DND-41 (cell line): ENCODE measurements around the gene CAMKMT.

Source experiments
- ATAC-seq: fragments of 200-7000 bp; cut with Tn5 transposase; 3 replicates; pipeline ENCODE4 v1.9.1; 2021; ENCODE audit warnings: low read depth; ENCODE audit not compliant: insufficient read depth
- DNase-seq: peaks from one replicate; pipeline ENCODE4 v3.0.0-alpha.2; 2020
- H2AFZ ChIP-seq: 2 replicates; pipeline ENCODE4 v1.6.0; 2012; ENCODE audit warnings: low read depth, low read length
- H3K27ac ChIP-seq: 2 replicates; pipeline ENCODE4 v1.5.1; 2012; ENCODE audit warnings: low read length, inconsistent platforms
- H3K27me3 ChIP-seq: fragments of 200-600 bp; sonication (generic); 2 replicates; pipeline ENCODE4 v1.6.0; 2012; ENCODE audit warnings: low read length, mild to moderate bottlenecking, inconsistent platforms; ENCODE audit not compliant: insufficient read depth, poor library complexity
- H3K36me3 ChIP-seq: 2 replicates; pipeline ENCODE4 v1.5.1; 2012; ENCODE audit warnings: low read length, inconsistent platforms; ENCODE audit not compliant: insufficient read depth
- H3K4me1 ChIP-seq: 2 replicates; pipeline ENCODE4 v1.5.1; 2012; ENCODE audit warnings: mild to moderate bottlenecking, low read length; ENCODE audit not compliant: insufficient read depth
- H3K4me2 ChIP-seq: 2 replicates; pipeline ENCODE4 v1.6.0; 2012; ENCODE audit warnings: mild to moderate bottlenecking, moderate library complexity, low read length, inconsistent platforms; ENCODE audit not compliant: insufficient read depth
- H3K4me3 ChIP-seq, 2 experiments: fragments of 200-600 bp in 1 of 2; shearing (Covaris generic) in 1 of 2; 2 replicates each; pipeline ENCODE4 v1.5.1; 2012 to 2016; ENCODE audit warnings: inconsistent platforms in 2 of 2, low read length in 2 of 2, mild to moderate bottlenecking in 2 of 2, low read depth in 1 of 2, moderate library complexity in 1 of 2
- H3K79me2 ChIP-seq: 2 replicates; pipeline ENCODE4 v1.6.0; 2012; ENCODE audit warnings: low read length, inconsistent platforms; ENCODE audit not compliant: insufficient read depth
- H3K9ac ChIP-seq: 2 replicates; pipeline ENCODE4 v1.6.0; 2012; ENCODE audit warnings: low read depth, mild to moderate bottlenecking, inconsistent platforms, low read length, moderate library complexity
- H3K9me3 ChIP-seq: 2 replicates; pipeline ENCODE4 v1.5.1; 2012; ENCODE audit warnings: low read length, moderate library complexity, mild to moderate bottlenecking, inconsistent platforms; ENCODE audit not compliant: insufficient read depth, severe bottlenecking
- H4K20me1 ChIP-seq: 2 replicates; pipeline ENCODE4 v1.6.0; 2012; ENCODE audit warnings: low read length; ENCODE audit not compliant: insufficient read depth
- CTCF ChIP-seq: IDR thresholded peaks from 2 replicates; pipeline ENCODE4 v1.5.1; 2012; ENCODE audit warnings: borderline replicate concordance, low read length, moderate library complexity, mild to moderate bottlenecking; ENCODE audit not compliant: poor library complexity, severe bottlenecking; ENCODE audit errors: extremely low read depth
- EZH2 ChIP-seq: IDR thresholded peaks from 3 replicates; pipeline ENCODE4 v1.6.1; 2012; ENCODE audit warnings: borderline replicate concordance, low read depth, mild to moderate bottlenecking, moderate library complexity, low read length, inconsistent platforms; ENCODE audit not compliant: severe bottlenecking

The CAMKMT gene

GRCh38 chr2:44706681-44707553 is 345.2 kb downstream of the CAMKMT start:
- no peak overlapping the region for H2AFZ ChIP-seq

GRCh38 chr2:44707945-44708660 is 346.4 kb downstream of the CAMKMT start:
- no peak for TF ChIP-seq EZH2
- no peak for TF ChIP-seq CTCF
- H3K79me2 ChIP-seq, result no peaks in the 10 kb centered on the region
- H3K4me2 ChIP-seq, result no peak overlapping the region
- ATAC-seq, result no peak
- H3K4me1 ChIP-seq, result no peaks in the 10 kb centered on the region
- DNase-seq, result no peak
- H4K20me1 ChIP-seq, result no peaks in the 10 kb centered on the region
- no peak overlapping the region for H2AFZ ChIP-seq
- H3K27me3 ChIP-seq, result no peaks in the 10 kb centered on the region
- H3K36me3 ChIP-seq, result no peaks in the 10 kb centered on the region
- H3K4me3 ChIP-seq, result no peak overlapping the region
- H3K9me3 ChIP-seq, result no peaks in the 10 kb centered on the region
- H3K27ac ChIP-seq, result no peak overlapping the region
- H3K9ac ChIP-seq, result no peak overlapping the region

More at GRCh38 chr2:44706681-44707553, 345.2 kb downstream of the CAMKMT start:
- Histone ChIP-seq H3K9ac (no peak overlapping the region), H3K4me1 (no peaks in the 10 kb centered on the region), H4K20me1 (no peaks in the 10 kb centered on the region), H3K36me3 (no peaks in the 10 kb centered on the region), H3K27me3 (no peaks in the 10 kb centered on the region), H3K4me2 (no peak overlapping the region), H3K79me2 (no peaks in the 10 kb centered on the region), H3K9me3 (no peaks in the 10 kb centered on the region), H3K4me3 (no peak overlapping the region), H3K27ac (no peak overlapping the region)
- ATAC-seq (no peak), DNase-seq (no peak)
- TF ChIP-seq EZH2 (no peak), CTCF (no peak)

- Histone ChIP-seq H3K36me3 (no peaks in the 10 kb centered on the region), H2AFZ (no peak overlapping the region), H3K4me2 (no peak overlapping the region), H3K27ac (no peak overlapping the region), H3K27me3 (no peaks in the 10 kb centered on the region), H3K4me3 (no peak overlapping the region), H3K9ac (no peak overlapping the region), H3K4me1 (no peaks in the 10 kb centered on the region), H4K20me1 (no peaks in the 10 kb centered on the region), H3K79me2 (no peaks in the 10 kb centered on the region), H3K9me3 (no peaks in the 10 kb centered on the region)
- no peak for ATAC-seq
- no peak for TF ChIP-seq EZH2
- TF ChIP-seq CTCF, result no peak
- DNase-seq, result no peak
Observed at GRCh38 chr2:44708661-44709000, 346.9 kb downstream of the CAMKMT start.
